HG03521 (cell line): ENCODE measurements around the gene FKBP5.
"Not testable (repeated sequence)": the region's sequence is repeated elsewhere in the genome, so short reads cannot be mapped to it uniquely, and the experiment has no call there.

Experiments used
- ATAC-seq: cut with Tn5 transposase; IDR thresholded peaks from one replicate; pipeline ENCODE4 v1.9.1; 2021; ENCODE audit warnings: mild to moderate bottlenecking, moderate library complexity; ENCODE audit not compliant: unreplicated experiment

FKBP5 gene

GRCh38 chr6:35622283-35622682, 66.4 kb downstream of the FKBP5 start:
- no peak for ATAC-seq

GRCh38 chr6:35620706-35621105, 68.0 kb downstream of the FKBP5 start:
- ATAC-seq, result no peak

- no peak for ATAC-seq
Measured at GRCh38 chr6:35613762-35614161, 75.0 kb downstream of the FKBP5 start.

- no peak for ATAC-seq
Measured at GRCh38 chr6:35611240-35611639, 77.5 kb downstream of the FKBP5 start.

GRCh38 chr6:35610830-35611229, 77.9 kb downstream of the FKBP5 start:
- ATAC-seq, result no peak

- no peak for ATAC-seq
Measured at GRCh38 chr6:35609588-35609987, 79.1 kb downstream of the FKBP5 start.

- no peak for ATAC-seq
Measured at GRCh38 chr6:35607517-35608233, 81.0 kb downstream of the FKBP5 start.

GRCh38 chr6:35605600-35605999, 83.1 kb downstream of the FKBP5 start:
- ATAC-seq, result no peak

GRCh38 chr6:35603326-35604202, 85.2 kb downstream of the FKBP5 start:
- ATAC-seq, result no peak

- no peak for ATAC-seq
Measured at GRCh38 chr6:35602133-35602946, 86.4 kb downstream of the FKBP5 start.

- ATAC-seq, result no peak
Measured at GRCh38 chr6:35601331-35602132, 87.2 kb downstream of the FKBP5 start.

GRCh38 chr6:35600659-35601125, 88.0 kb downstream of the FKBP5 start:
- ATAC-seq, result no peak

GRCh38 chr6:35599761-35600658, 88.7 kb downstream of the FKBP5 start:
- ATAC-seq, result no peak

GRCh38 chr6:35598621-35599020, 90.1 kb downstream of the FKBP5 start:
- not testable (repeated sequence) for ATAC-seq

- ATAC-seq, result no peak
Measured at GRCh38 chr6:35596448-35597442, 92.0 kb downstream of the FKBP5 start.

- no peak for ATAC-seq
Measured at GRCh38 chr6:35594503-35595186, 94.1 kb downstream of the FKBP5 start.

- no peak for ATAC-seq
Measured at GRCh38 chr6:35592178-35592577, 96.5 kb downstream of the FKBP5 start.
